Activated CD8-positive, alpha-beta T cell treated with anti-CD3 and anti-CD28 coated beads for 36 hours (primary cell): ENCODE results near the gene NEDD4L. TPM values are rescaled to one million over a fixed set of nuclear protein-coding genes. Genes with fewer than 3 reads are reported as not detected.

Source experiments
- ATAC-seq: fragments of 200-7000 bp; cut with Tn5 transposase; one replicate; pipeline ENCODE4 v1.10.0; 2021; ENCODE audit warnings: mild to moderate bottlenecking, moderate library complexity
- CTCF ChIA-PET: fragments of 350-600 bp; sonication (Branson Sonifier 250); formaldehyde crosslinking; loops from one replicate; lab custom pipeline; 2021; ENCODE audit warnings: antibody characterized with exemption; lab: Charles Lee
- POLR2A ChIA-PET: fragments of 350-600 bp; sonication (Branson Sonifier 250); formaldehyde crosslinking; loops from one replicate; lab custom pipeline; 2021; ENCODE audit warnings: antibody characterized with exemption; lab: Charles Lee
- DNase-seq: peaks from one replicate; pipeline ENCODE4 v3.0.0-alpha.2; 2020
- H3K27ac Mint-ChIP-seq: one replicate; pipeline ENCODE4 v1.8.0; 2021; ENCODE audit warnings: mild to moderate bottlenecking, mixed read lengths
- H3K27me3 Mint-ChIP-seq: one replicate; pipeline ENCODE4 v1.8.0; 2021; ENCODE audit warnings: mixed read lengths
- H3K36me3 Mint-ChIP-seq: one replicate; pipeline ENCODE4 v1.8.0; 2021; ENCODE audit warnings: low read depth, mixed read lengths
- H3K4me1 Mint-ChIP-seq: one replicate; pipeline ENCODE4 v1.8.0; 2021; ENCODE audit warnings: low read depth, mixed read lengths
- H3K4me3 Mint-ChIP-seq: one replicate; pipeline ENCODE4 v1.8.0; 2021; ENCODE audit warnings: mild to moderate bottlenecking, moderate library complexity, mixed read lengths
- H3K9me3 Mint-ChIP-seq: one replicate; pipeline ENCODE4 v1.8.0; 2021; ENCODE audit warnings: mixed read lengths
- intact Hi-C: fragments of 100-400 bp; cut with micrococcal nuclease; formaldehyde crosslinking; loops from one replicate; pipeline ENCODE4 v1.10.0; 2022
- total RNA-seq, 2 experiments: library from RNA; stranded (reverse); gene quantifications; one replicate each; pipeline ENCODE4 v1.2.3, GENCODE V29; 2021
- TF ChIP-seq, protein P1 (sequence below): fragments of 200-600 bp; IDR thresholded peaks from one replicate; pipeline ENCODE4 v1.8.0; 2022; ENCODE audit warnings: antibody characterized with exemption, mild to moderate bottlenecking

Gene NEDD4L
- total RNA-seq, 2 experiments from 2014 or later = 7.5 to 8.5 TPM

DNA sequence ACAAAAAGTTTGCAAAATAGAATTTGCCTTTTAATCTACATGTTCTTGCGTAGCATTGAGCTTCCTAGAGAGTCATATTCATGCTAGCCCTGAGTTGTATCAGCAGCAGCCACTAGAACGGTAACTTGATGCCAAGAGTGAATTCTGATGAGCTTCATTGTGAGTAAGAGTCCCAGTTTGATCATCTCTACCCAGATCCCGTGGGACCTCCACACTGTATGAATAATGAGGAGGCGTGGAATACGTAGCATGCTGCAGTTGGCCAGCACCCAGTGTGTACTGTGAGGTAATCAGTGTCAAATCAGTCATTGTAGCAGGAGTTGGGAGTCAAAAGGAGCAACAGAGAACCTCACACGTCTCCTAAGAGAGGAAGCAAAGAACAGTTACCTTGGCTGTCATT, 197.9 kb downstream of the NEDD4L start:
- no peaks in the 10 kb centered on the region for H3K36me3 Mint-ChIP-seq
- no peak for DNase-seq
- TF ChIP-seq, protein P1, sequence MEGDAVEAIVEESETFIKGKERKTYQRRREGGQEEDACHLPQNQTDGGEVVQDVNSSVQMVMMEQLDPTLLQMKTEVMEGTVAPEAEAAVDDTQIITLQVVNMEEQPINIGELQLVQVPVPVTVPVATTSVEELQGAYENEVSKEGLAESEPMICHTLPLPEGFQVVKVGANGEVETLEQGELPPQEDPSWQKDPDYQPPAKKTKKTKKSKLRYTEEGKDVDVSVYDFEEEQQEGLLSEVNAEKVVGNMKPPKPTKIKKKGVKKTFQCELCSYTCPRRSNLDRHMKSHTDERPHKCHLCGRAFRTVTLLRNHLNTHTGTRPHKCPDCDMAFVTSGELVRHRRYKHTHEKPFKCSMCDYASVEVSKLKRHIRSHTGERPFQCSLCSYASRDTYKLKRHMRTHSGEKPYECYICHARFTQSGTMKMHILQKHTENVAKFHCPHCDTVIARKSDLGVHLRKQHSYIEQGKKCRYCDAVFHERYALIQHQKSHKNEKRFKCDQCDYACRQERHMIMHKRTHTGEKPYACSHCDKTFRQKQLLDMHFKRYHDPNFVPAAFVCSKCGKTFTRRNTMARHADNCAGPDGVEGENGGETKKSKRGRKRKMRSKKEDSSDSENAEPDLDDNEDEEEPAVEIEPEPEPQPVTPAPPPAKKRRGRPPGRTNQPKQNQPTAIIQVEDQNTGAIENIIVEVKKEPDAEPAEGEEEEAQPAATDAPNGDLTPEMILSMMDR = no peak
- no peak overlapping the region for H3K4me3 Mint-ChIP-seq
- no peaks in the 10 kb centered on the region for H3K4me1 Mint-ChIP-seq
- no peak for ATAC-seq
- no peak overlapping the region for H3K27ac Mint-ChIP-seq
- ChIA-PET POLR2A (no interaction called here), CTCF (no interaction called here)
- no peaks in the 10 kb centered on the region for H3K9me3 Mint-ChIP-seq
- intact Hi-C loops = no loop called here
- no peaks in the 10 kb centered on the region for H3K27me3 Mint-ChIP-seq

DNA sequence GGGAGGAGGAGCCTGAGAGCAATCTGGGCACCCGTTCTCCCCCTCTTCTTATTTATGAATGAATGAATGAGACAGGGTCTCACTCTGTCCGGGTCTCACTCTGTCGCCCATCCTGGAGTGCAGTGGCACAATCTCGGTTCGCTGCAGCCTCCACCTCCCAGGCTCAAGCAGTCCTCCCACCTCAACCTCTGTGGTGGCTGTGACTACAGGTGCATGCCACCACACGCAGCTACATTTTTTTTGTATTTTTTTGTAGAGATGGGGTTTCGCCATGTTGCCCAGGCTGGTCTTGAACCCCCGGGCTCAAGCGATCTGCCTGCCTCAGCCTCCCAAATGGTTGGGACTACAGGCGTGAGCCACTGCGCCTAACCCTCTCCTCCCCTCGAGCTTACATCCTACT, 198.4 kb downstream of the NEDD4L start:
- intact Hi-C loops = no loop called here
- H3K27me3 Mint-ChIP-seq = no peaks in the 10 kb centered on the region
- H3K27ac Mint-ChIP-seq = no peak overlapping the region
- no peaks in the 10 kb centered on the region for H3K9me3 Mint-ChIP-seq
- ChIA-PET POLR2A (no interaction called here), CTCF (no interaction called here)
- ATAC-seq (no peak), DNase-seq (no peak)
- TF ChIP-seq, protein P1 = no peak
- no peak overlapping the region for H3K4me3 Mint-ChIP-seq
- no peaks in the 10 kb centered on the region for H3K36me3 Mint-ChIP-seq
- no peaks in the 10 kb centered on the region for H3K4me1 Mint-ChIP-seq

DNA sequence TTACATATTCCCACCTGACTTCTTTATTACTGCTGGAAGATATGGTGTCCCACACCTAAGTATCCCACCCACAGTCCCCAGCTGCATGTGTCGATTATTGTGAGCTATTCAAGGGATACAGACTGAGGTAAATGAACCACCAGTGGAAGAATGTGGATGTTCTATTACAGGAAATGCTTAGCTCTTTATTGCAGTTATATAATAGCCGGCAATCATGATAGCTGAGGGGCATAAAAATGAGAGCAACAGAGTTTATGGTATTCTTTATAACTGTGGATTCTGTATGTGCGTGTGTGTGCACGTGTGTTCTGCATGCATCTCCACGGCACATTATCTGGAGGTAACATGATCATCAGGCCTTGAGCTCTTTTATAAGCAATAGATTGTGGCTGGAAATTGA, 198.9 kb downstream of the NEDD4L start:
- intact Hi-C loops = no loop called here
- CTCF ChIA-PET = no interaction called here
- Mint-ChIP-seq H3K36me3 (no peaks in the 10 kb centered on the region), H3K27ac (no peak overlapping the region), H3K27me3 (no peaks in the 10 kb centered on the region), H3K4me1 (no peaks in the 10 kb centered on the region), H3K9me3 (no peaks in the 10 kb centered on the region), H3K4me3 (no peak overlapping the region)
- ATAC-seq (no peak), DNase-seq (no peak)
- POLR2A ChIA-PET = no interaction called here
- TF ChIP-seq, protein P1 = no peak

DNA sequence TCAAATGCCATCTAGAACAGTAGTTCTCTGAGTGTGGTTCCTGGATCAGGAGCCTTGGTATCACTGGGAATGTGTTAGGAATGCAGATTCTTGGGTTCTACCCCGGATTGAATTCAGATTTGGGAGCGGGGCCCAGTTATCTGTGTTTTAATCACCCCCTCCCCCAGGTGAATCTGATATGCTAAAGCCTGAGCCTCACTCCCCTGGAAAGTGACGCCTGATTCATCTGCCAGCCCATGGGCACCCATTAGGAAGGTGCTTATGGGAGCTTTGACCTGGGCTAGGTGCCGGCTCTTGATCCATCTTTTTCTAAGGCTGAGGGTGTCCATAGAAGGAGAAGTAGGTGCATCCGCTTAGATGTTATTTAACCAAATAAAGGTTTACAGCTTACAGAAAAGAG, 199.4 kb downstream of the NEDD4L start:
- Mint-ChIP-seq H3K4me3 (no peak overlapping the region), H3K4me1 (no peaks in the 10 kb centered on the region), H3K27ac (no peak overlapping the region), H3K36me3 (no peaks in the 10 kb centered on the region), H3K9me3 (no peaks in the 10 kb centered on the region), H3K27me3 (no peaks in the 10 kb centered on the region)
- intact Hi-C loops = no loop called here
- DNase-seq (no peak), ATAC-seq (no peak)
- CTCF ChIA-PET = no interaction called here
- POLR2A ChIA-PET = no interaction called here
- TF ChIP-seq, protein P1 = no peak

DNA sequence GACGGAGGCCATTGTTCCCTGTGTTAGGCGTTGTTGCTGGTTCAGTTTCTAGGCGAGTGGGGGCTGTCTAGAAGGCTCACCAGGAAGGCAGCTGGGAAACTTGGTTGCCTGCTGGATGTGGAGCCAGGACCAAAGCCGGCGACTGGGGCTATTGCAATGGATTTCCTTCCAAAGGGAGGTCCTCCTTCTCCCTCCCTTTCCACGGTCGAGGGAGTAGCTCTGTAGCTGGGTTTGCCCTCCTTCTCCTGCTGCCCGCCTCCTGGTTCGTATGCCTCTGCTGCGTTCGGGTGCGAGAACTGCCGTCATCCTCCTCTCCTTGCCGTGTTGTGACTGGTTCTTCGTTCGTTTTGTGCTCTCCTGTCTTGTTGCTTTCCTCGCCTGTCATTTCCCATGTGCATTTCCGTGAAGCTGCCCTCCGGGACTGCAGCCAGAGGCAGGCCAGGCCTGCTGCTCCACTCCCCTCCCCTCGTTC, 203.4 kb downstream of the NEDD4L start:
- no peaks in the 10 kb centered on the region for H3K36me3 Mint-ChIP-seq
- no peak for DNase-seq
- CTCF ChIA-PET = no interaction called here
- TF ChIP-seq, protein P1 = no peak
- H3K4me3 Mint-ChIP-seq = no peak overlapping the region
- no peaks in the 10 kb centered on the region for H3K4me1 Mint-ChIP-seq
- no peak for ATAC-seq
- H3K9me3 Mint-ChIP-seq = no peaks in the 10 kb centered on the region
- POLR2A ChIA-PET = no interaction called here
- no peaks in the 10 kb centered on the region for H3K27me3 Mint-ChIP-seq
- H3K27ac Mint-ChIP-seq = no peak overlapping the region
- intact Hi-C loops = no loop called here
